HepG2 (cell line): Measurements from ENCODE around the gene SNRPD2. TPM values are rescaled to one million over a fixed set of nuclear protein-coding genes. Genes with fewer than 3 reads are reported as not detected.

Experiments used
- ATM ChIP-seq: fragments of 450-650 bp; IDR thresholded peaks from 2 replicates; pipeline ENCODE4 v1.7.1; 2017; ENCODE audit warnings: mild to moderate bottlenecking, borderline replicate concordance
- BHLHE40 ChIP-seq: IDR thresholded peaks from 2 replicates; pipeline ENCODE4 v1.6.1; 2011; ENCODE audit warnings: low read length, improper control_type of control experiment
- CERS6 ChIP-seq: sonication (generic); formaldehyde crosslinking; IDR thresholded peaks from 2 replicates; pipeline ENCODE4 v1.5.0; 2020; ENCODE audit warnings: missing genetic modification reagents
- ESRRA ChIP-seq: sonication (generic); formaldehyde crosslinking; IDR thresholded peaks from 2 replicates; pipeline ENCODE4 v1.5.1; 2020; ENCODE audit warnings: mild to moderate bottlenecking, low read depth, missing genetic modification reagents
- FOXA1 ChIP-seq, 2 experiments: fragments of 450-650 bp in 1 of 2; sonication (generic) in 1 of 2; formaldehyde crosslinking in 1 of 2; IDR thresholded peaks; 2 replicates each; pipeline versions ENCODE4 v1.4.0 to v1.6.1; 2016 to 2020; ENCODE audit warnings: missing genetic modification reagents in 1 of 2
- HNF4G ChIP-seq, 2 experiments: sonication (generic) in 1 of 2; formaldehyde crosslinking in 1 of 2; IDR thresholded peaks; 2 replicates each; pipeline versions ENCODE4 v1.4.0 to v1.6.1; 2011 to 2020; ENCODE audit warnings: borderline replicate concordance in 2 of 2, low read depth in 2 of 2, mild to moderate bottlenecking in 2 of 2, low read length in 1 of 2, missing genetic modification reagents in 1 of 2, moderate library complexity in 1 of 2
- JUND ChIP-seq: sonication (generic); formaldehyde crosslinking; IDR thresholded peaks from 2 replicates; pipeline ENCODE4 v1.8.0; 2022; ENCODE audit warnings: mild to moderate bottlenecking, missing genetic modification reagents
- KDM3A ChIP-seq: IDR thresholded peaks from 2 replicates; pipeline ENCODE4 v1.6.1; 2018; ENCODE audit warnings: low read depth, missing compliant biosample characterization
- LBX2 ChIP-seq: sonication (generic); formaldehyde crosslinking; IDR thresholded peaks from 2 replicates; pipeline ENCODE4 v1.5.0; 2020; ENCODE audit warnings: missing genetic modification reagents, mild to moderate bottlenecking, borderline replicate concordance
- MAFG ChIP-seq: sonication (generic); formaldehyde crosslinking; IDR thresholded peaks from 2 replicates; pipeline ENCODE4 v1.5.1; 2020; ENCODE audit warnings: mild to moderate bottlenecking, missing genetic modification reagents
- NCOR1 ChIP-seq: fragments of 200-600 bp; sonication (generic); IDR thresholded peaks from 2 replicates; pipeline ENCODE4 v1.7.0; 2017; ENCODE audit warnings: antibody characterized with exemption, low read length, borderline replicate concordance
- NR2F2 ChIP-seq: IDR thresholded peaks from 2 replicates; pipeline ENCODE4 v1.6.1; 2012; ENCODE audit warnings: low read depth, inconsistent platforms, borderline replicate concordance
- PBX3 ChIP-seq: sonication (generic); formaldehyde crosslinking; IDR thresholded peaks from 2 replicates; pipeline ENCODE4 v1.8.1; 2023; ENCODE audit warnings: missing genetic modification reagents, inconsistent platforms, borderline replicate concordance
- PHF21A ChIP-seq: sonication (generic); formaldehyde crosslinking; IDR thresholded peaks from 2 replicates; pipeline ENCODE4 v1.5.0; 2020; ENCODE audit warnings: mild to moderate bottlenecking, missing genetic modification reagents
- RBFOX2 ChIP-seq: fragments of 200-400 bp; formaldehyde crosslinking; IDR thresholded peaks from 2 replicates; pipeline ENCODE4 v1.6.1; 2017; ENCODE audit warnings: low read depth, mild to moderate bottlenecking, low read length
- RFX3 ChIP-seq: IDR thresholded peaks from 2 replicates; pipeline ENCODE4 v1.6.1; 2016; ENCODE audit warnings: missing biosample characterization, missing genetic modification reagents
- SALL1 ChIP-seq: sonication (generic); formaldehyde crosslinking; IDR thresholded peaks from 2 replicates; pipeline ENCODE4 v1.8.0; 2022; ENCODE audit warnings: mild to moderate bottlenecking, missing genetic modification reagents
- SAP130 ChIP-seq: IDR thresholded peaks from 2 replicates; pipeline ENCODE4 v1.6.1; 2016; ENCODE audit warnings: low read depth
- TBX2 ChIP-seq: sonication (generic); formaldehyde crosslinking; IDR thresholded peaks from 2 replicates; pipeline ENCODE4 v1.5.0; 2020; ENCODE audit warnings: missing genetic modification reagents, mild to moderate bottlenecking, borderline replicate concordance
- ZFP90 ChIP-seq: sonication (generic); formaldehyde crosslinking; IDR thresholded peaks from 2 replicates; pipeline ENCODE4 v1.8.0; 2022; ENCODE audit warnings: missing genetic modification reagents, mild to moderate bottlenecking, inconsistent platforms, borderline replicate concordance
- ZFY ChIP-seq: sonication (generic); formaldehyde crosslinking; IDR thresholded peaks from 2 replicates; pipeline ENCODE4 v1.4.0; 2020; ENCODE audit warnings: missing genetic modification reagents
- ZNF10 ChIP-seq: sonication (generic); formaldehyde crosslinking; IDR thresholded peaks from 2 replicates; pipeline ENCODE4 v1.4.0; 2020; ENCODE audit warnings: mild to moderate bottlenecking, low read depth, missing genetic modification reagents, borderline replicate concordance
- ZNF34 ChIP-seq: sonication (generic); formaldehyde crosslinking; IDR thresholded peaks from 2 replicates; pipeline ENCODE4 v1.4.0; 2020; ENCODE audit warnings: mild to moderate bottlenecking, missing genetic modification reagents, borderline replicate concordance
- ZNF557 ChIP-seq: sonication (generic); formaldehyde crosslinking; IDR thresholded peaks from 2 replicates; pipeline ENCODE4 v1.4.0; 2020; ENCODE audit warnings: missing genetic modification reagents
- ZNF639 ChIP-seq: conservative IDR thresholded peaks from 2 replicates; pipeline ENCODE4 v1.6.1; 2018; ENCODE audit warnings: missing genetic modification reagents
- ZNF674 ChIP-seq: sonication (generic); formaldehyde crosslinking; IDR thresholded peaks from 2 replicates; pipeline ENCODE4 v1.5.0; 2020; ENCODE audit warnings: low read depth, mild to moderate bottlenecking, missing genetic modification reagents
- ZNF841 ChIP-seq: sonication (generic); formaldehyde crosslinking; IDR thresholded peaks from 2 replicates; pipeline ENCODE4 v1.8.1; 2023; ENCODE audit warnings: missing genetic modification reagents, borderline replicate concordance
- ZNF879 ChIP-seq: sonication (generic); formaldehyde crosslinking; IDR thresholded peaks from 2 replicates; pipeline ENCODE4 v1.8.1; 2023; ENCODE audit warnings: missing genetic modification reagents
- ZSCAN25 ChIP-seq: sonication (generic); formaldehyde crosslinking; IDR thresholded peaks from 2 replicates; pipeline ENCODE4 v1.8.0; 2022; ENCODE audit warnings: mild to moderate bottlenecking, missing genetic modification reagents
- polyA plus RNA-seq, 8 experiments: library from polyadenylated mRNA; depleted of rRNA in 3 of 8; stranded (reverse) in 7 of 8; unstranded in 1 of 8; fragments of >200 nt; fragmentation: Illumina TruSeq in 4 of 8; extraction: Trizol in 4 of 8; gene quantifications; 2 replicates each; pipeline versions ENCODE4 v1.2.1 to v1.2.3, GENCODE V29; 2011 to 2016; ENCODE audit warnings: low read depth in 4 of 8, missing spikeins in 1 of 8, mixed read lengths in 1 of 8; ENCODE audit not compliant: insufficient read depth in 1 of 8
- total RNA-seq, 5 experiments: library from RNA; depleted of rRNA; stranded (reverse); fragments of >200 nt; fragmentation: Illumina TruSeq; extraction: Trizol; gene quantifications; 2 replicates each; pipeline ENCODE4 v1.2.3, GENCODE V29; 2016; ENCODE audit warnings: low read depth in 1 of 5

SNRPD2 gene
- total and polyA plus RNA-seq, 2 of the 13 experiments (the other 11 are each of a cell fraction or from before 2014, with no cell fraction given): 299 to 485 TPM

GRCh38 chr19:45657520-45658167, 34.1 kb downstream of the SNRPD2 start (continued):
- no peak for TF ChIP-seq CERS6 (CRISPR knock-in tag)
- no peak for TF ChIP-seq NR2F2
- no peak for TF ChIP-seq ZNF557 (CRISPR knock-in tag)
- TF ChIP-seq ESRRA (CRISPR knock-in tag): no peak
- TF ChIP-seq ZNF639 (CRISPR knock-in tag): no peak
- TF ChIP-seq JUND (CRISPR knock-in tag): no peak
- TF ChIP-seq ATM: no peak
- no peak for TF ChIP-seq MAFG (CRISPR knock-in tag)
- TF ChIP-seq ZNF674 (CRISPR knock-in tag): no peak
- TF ChIP-seq ZNF879 (CRISPR knock-in tag): no peak
- no peak for TF ChIP-seq BHLHE40
- TF ChIP-seq RFX3 (CRISPR knock-in tag): peak; percentile 54; the same call in 1 of the 2 replicates
- no peak for TF ChIP-seq PHF21A (CRISPR knock-in tag)
- no peak for TF ChIP-seq ZFY
- no peak for TF ChIP-seq ZNF841
- TF ChIP-seq HNF4G (IDR thresholded peaks at IDR 0.05; ENCODE audit: borderline replicate concordance, low read depth, low read length): no peak
- no peak for TF ChIP-seq HNF4G (CRISPR knock-in tag; IDR thresholded peaks at IDR 0.05; ENCODE audit: borderline replicate concordance, low read depth)
- no peak for TF ChIP-seq RBFOX2
- TF ChIP-seq KDM3A (CRISPR knock-in tag): no peak
- peak; percentile 37; the same call in 1 of the 2 replicates for TF ChIP-seq TBX2 (CRISPR knock-in tag)
- TF ChIP-seq NCOR1: no peak
- no peak for TF ChIP-seq ZNF34 (CRISPR knock-in tag)
- peak; percentile 66 for TF ChIP-seq SALL1
- TF ChIP-seq FOXA1 (IDR thresholded peaks at IDR 0.05): no peak
- peak; percentile 83 for TF ChIP-seq FOXA1 (CRISPR knock-in tag; IDR thresholded peaks at IDR 0.05)
- peak; percentile 68 for TF ChIP-seq SAP130 (CRISPR knock-in tag)
- TF ChIP-seq PBX3 (CRISPR knock-in tag): no peak
- no peak for TF ChIP-seq LBX2 (CRISPR knock-in tag)
- no peak for TF ChIP-seq ZFP90
- TF ChIP-seq ZNF10 (CRISPR knock-in tag): no peak
- TF ChIP-seq ZSCAN25 (CRISPR knock-in tag): no peak
